Fibroblast of skin of scalp (primary cell): ENCODE results near the gene RAP1GAP.

Experiments used
- DNase-seq: peaks from one replicate; pipeline ENCODE4 v3.0.0-alpha.2; 2013

Gene RAP1GAP

DNA sequence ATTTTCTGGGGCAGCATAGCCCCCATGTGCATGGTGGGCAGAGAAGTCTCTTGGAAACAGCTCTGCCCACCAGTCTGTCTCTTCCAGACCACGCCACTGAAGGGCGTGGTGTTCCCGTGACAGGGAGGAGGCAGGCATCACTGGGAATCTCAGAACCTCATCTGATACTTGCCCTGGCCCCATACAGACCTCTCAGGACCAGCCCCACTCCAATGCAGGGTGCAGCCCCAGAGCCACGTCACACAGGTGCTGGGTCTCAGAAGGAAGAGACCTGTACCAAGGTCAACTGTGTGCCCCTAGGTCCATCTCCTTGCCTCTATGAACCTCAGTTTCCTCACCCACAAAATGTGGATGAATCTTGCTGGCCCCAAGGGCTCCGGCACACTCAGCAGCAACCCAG is 7.3 kb downstream of the RAP1GAP start:
- no peak for DNase-seq

DNA sequence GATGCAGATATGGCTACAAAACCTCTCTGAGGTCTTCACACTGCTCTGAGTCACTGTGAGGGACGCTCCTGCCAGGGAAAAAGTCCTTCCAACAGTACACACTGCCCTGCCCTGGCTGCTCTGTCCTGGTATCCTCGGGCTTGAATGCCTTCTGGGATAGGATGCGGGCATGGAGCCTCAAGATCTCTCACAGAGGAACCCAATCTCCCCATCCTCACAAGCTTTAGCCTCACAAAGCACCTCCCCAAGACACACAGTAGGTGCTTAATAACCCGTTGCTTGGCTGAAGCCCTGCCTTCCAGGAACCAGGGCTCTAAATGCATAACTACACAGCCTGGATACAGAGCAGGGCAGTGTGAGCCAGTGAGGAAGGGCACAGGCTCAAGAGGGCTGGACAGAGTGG is 9.2 kb downstream of the RAP1GAP start:
- DNase-seq = no peak

DNA sequence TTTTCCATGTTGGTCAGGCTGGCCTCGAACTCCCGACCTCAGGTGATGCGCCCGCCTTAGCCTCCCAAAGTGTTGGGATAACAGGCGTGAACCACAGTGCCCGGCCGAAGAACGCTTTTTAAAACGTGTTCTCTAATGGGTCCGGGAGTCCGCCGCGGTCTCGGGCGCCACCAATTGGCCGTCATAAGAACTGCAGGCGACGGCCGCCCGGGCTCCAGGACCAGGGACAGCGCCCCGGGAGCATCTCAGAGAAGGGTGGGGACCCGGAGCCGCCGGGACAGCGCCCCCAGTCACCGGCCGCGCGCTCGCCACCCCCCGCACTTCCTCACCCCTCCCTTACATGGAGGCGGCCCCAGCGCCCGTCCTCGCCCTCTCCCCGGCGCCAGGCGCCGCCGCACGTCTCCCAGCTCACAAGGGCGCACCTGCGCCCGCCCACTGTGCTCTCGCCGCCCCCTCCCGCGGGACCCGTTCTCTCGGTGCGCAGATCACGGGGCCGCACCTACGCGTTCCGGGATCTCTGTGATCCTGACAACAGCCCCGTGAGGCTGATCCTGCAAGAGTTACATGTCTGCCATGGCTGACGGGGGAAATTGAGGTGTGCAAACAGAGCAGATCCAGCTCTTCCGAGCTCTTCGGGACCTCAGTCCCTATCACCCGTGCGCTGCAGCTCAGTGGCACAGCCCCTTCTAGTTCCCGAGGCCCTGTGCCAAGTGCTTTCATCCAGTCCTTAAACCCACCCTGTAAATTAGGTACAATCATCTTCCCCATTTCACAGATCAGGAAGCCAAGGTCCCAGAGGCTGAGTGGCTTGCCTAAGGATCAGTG is 9.8 kb downstream of the RAP1GAP start:
- DNase-seq = peak; percentile 63

DNA sequence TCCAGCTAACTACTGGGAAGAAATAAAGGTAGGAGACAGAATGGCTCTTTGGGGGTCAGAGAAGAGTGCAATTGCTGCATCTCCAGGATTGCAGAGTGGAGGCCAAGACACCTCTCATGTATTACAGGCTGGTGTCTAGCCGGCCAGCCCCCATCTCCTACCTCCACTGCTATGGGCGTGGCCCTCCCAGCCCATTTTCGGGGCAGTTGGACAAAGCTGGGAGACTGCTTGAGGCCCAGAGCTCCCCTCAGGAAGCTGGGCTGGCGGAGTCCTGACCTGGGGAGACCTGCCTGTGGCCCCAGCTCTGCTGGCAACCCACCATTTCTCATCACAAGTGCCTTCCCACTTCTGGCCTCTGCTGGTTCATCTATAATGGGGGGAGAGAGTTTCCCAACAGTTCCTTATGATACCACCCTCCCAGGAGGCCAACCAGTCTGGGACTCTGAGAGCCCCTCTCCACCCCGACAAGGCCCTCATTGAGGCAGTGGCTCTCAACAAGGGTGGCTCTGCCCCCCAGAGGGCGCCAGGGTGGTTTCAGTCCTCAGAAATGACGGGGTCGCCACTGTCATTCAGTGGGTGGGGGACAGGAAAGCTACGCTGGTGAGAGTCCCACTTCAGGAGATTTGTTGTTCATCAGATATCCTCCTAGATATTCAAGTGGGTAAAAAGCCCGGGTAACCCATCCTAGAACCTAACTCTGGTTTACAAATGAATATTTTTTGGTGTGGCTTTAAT is 11.5 kb downstream of the RAP1GAP start:
- no peak for DNase-seq

DNA sequence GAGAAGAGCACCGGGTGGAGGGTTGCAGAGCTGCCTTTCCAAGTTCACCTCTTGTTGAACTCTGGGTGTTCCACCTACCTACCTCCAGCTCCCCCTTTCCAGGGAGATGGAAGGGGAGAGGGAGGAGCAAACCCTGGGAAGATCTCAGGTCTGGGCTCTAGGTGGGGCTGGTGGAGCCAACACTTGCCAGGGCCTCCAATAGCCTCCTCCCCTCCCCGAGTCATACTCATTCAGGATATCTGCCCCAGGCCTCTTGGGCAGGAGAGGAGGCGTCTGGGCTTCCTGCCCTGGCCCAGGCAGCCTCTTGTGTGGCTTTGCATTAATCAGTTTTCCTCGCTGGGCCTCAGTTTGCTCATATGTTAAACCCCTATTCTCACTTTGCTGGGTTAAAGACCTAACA is 13.4 kb downstream of the RAP1GAP start:
- DNase-seq = no peak

DNA sequence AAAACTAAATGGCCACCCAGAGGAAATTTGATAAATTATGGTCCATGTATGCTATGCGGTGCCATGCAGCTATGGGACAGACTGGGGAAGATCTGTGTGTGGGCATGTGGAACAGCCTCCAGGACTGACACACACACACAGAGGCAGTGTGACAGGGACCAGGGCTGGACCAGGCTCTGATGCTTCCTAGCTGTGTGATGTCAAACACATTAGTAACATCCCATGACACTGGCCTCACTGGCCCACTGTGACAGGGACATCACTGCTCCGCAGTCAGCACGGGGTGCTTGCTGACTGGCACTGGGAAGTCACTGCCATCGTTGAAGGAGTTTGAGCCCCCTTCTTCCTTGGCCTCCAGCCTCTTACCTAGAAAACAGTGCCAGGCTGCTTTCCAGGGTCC is 13.9 kb downstream of the RAP1GAP start:
- DNase-seq = no peak

- DNase-seq = no peak
Observed at GRCh38 chr1:21654209-21654608, 14.9 kb downstream of the RAP1GAP start.

GRCh38 chr1:21653744-21654100 is 15.4 kb downstream of the RAP1GAP start:
- no peak for DNase-seq

GRCh38 chr1:21652937-21653743 is 16.0 kb downstream of the RAP1GAP start:
- no peak for DNase-seq

GRCh38 chr1:21652101-21652936 is 16.8 kb downstream of the RAP1GAP start:
- no peak for DNase-seq

DNA sequence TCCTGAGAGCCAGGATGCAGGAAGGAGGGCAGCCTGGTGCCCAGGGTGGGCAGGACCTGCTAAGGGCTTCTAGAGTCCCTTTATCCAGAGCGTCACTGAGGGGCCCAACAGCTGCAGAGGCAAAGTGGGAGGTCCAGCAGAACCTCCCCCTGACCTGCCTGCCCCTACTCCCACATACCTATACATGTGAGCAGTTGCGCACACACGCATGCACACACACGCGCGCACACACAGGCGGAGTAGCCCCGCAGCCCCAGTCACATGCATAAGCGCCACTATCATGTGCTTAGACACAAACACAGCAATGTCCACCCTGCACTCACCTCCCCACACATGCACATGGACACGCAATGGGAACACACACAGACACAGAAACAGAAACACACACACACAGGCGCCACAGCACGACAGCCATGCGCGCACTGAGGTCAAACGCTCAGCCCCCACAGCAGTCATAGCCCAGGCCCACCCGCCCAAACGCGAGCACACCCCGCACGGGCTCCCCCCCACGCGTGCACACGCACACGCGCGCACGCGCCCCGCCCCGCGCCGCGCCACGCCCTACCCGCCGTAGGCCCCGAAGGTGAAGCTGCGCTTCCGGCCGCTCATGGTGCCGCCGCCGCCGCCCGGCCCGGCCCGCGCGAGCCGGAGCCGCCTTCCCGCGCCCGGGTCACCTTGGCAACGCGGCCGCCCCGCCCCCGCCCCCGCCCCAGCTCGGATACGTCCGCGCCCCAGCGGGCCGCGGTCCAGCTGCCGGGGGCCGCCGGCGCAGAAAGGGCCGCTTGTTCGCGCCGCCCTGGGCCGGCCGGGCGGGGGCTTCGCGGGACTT is 17.7 kb downstream of the RAP1GAP start:
- no peak for DNase-seq

- no peak for DNase-seq
Observed at GRCh38 chr1:21650400-21650799, 18.8 kb downstream of the RAP1GAP start.

- DNase-seq = no peak
Observed at GRCh38 chr1:21649315-21649714, 19.8 kb downstream of the RAP1GAP start.

- DNase-seq = no peak
Observed at GRCh38 chr1:21648791-21649190, 20.4 kb downstream of the RAP1GAP start.

- no peak for DNase-seq
Observed at GRCh38 chr1:21648352-21648730, 20.8 kb downstream of the RAP1GAP start.

GRCh38 chr1:21647431-21648351 is 21.5 kb downstream of the RAP1GAP start:
- DNase-seq = peak; percentile 67

DNA sequence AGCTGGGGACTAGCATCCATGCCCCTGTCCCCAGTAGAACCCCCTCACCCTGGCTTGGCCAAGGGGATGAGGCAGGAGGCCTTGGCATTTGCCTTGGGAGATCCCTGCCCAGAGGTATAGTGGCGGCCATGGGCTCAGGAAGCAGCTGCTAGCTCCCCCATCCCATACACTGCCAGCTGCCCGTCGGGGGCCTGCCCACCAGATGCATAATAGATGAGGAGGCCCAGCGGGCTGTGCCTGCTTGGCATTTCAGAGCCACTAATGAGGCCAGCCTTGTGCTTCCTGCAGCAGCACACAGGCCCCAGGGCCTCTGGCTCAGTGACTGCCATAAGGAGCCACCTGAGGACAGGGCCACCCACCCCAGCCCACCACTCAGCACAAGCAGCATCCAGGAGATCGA is 23.6 kb downstream of the RAP1GAP start:
- no peak for DNase-seq

GRCh38 chr1:21644906-21645305 is 24.3 kb downstream of the RAP1GAP start:
- no peak for DNase-seq

DNA sequence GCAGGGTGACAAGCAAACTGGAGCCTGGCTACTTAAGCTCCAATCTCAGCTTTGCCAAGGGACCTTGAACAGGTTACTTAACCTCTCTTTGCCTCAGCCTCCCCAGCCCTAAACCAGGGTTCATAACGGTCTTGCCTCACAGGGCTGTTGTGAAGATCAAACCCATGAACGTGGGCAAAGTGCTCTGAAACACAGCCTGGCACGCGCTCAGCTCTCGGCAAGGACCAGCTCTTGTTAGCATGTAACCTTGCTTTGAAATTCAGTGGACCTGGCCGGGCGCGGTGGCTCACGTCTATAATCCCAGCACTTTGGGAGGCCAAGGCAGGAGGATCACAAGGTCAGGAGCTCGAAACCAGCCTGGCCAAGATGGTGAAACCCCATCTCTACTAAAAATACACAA is 24.8 kb downstream of the RAP1GAP start:
- DNase-seq = no peak

GRCh38 chr1:21643624-21644023 is 25.5 kb downstream of the RAP1GAP start:
- no peak for DNase-seq
